Heart right ventricle (tissue), 16 donors: ENCODE measurements around the gene TRIM44. TPM values are rescaled to one million over a fixed set of nuclear protein-coding genes. Genes with fewer than 3 reads are reported as not detected.
"Not testable (repeated sequence)": the region's sequence is repeated elsewhere in the genome, so short reads cannot be mapped to it uniquely, and the experiment has no call there.

Experiments
- ATAC-seq, 8 donors: fragments of 200-7000 bp; cut with Tn5 transposase; one replicate each; pipeline ENCODE4 v1.9.1; 2020; ENCODE audit warnings: mild to moderate bottlenecking in 8 of 8, moderate library complexity in 8 of 8, moderate number of reproducible peaks in 1 of 8
- DNase-seq, 2 donors: peaks; one replicate each; pipeline ENCODE4 v3.0.0-alpha.2; 2020
- H3K27ac ChIP-seq, 10 donors: fragments of 200-600 bp; sonication (generic) in 2 of 10; one replicate each; pipeline versions ENCODE4 v1.5.0 to v1.8.0; 2020 to 2022; ENCODE audit warnings: mild to moderate bottlenecking in 3 of 10
- H3K27me3 ChIP-seq, 7 donors: fragments of 200-600 bp; one replicate each; pipeline ENCODE4 v1.8.0; 2021 to 2022; ENCODE audit warnings: mild to moderate bottlenecking in 2 of 7
- H3K36me3 ChIP-seq, 9 donors: fragments of 200-600 bp; sonication (generic) in 1 of 9; one replicate each; pipeline versions ENCODE4 v1.5.0 to v1.8.0; 2020 to 2022; ENCODE audit warnings: mild to moderate bottlenecking in 2 of 9
- H3K4me1 ChIP-seq, 9 donors: fragments of 200-600 bp; sonication (generic) in 1 of 9; one replicate each; pipeline versions ENCODE4 v1.5.0 to v1.8.0; 2020 to 2022; ENCODE audit warnings: mild to moderate bottlenecking in 4 of 9
- H3K4me3 ChIP-seq, 10 donors: fragments of 200-600 bp; sonication (generic) in 2 of 10; one replicate each; pipeline versions ENCODE4 v1.5.0 to v1.8.0; 2020 to 2022; ENCODE audit warnings: mild to moderate bottlenecking in 7 of 10, moderate library complexity in 2 of 10
- H3K9me3 ChIP-seq, 11 donors: fragments of 200-600 bp in 10 of 11; sonication (generic) in 2 of 11; one replicate each; pipeline versions ENCODE4 v1.5.0 to v1.8.0; 2013 to 2022; ENCODE audit warnings: mild to moderate bottlenecking in 2 of 11, control low read depth in 1 of 11, moderate library complexity in 1 of 11
- CTCF ChIP-seq, 9 donors: fragments of 200-600 bp; sonication (generic) in 2 of 9; IDR thresholded peaks; one replicate each; pipeline versions ENCODE4 v1.5.0 to v1.8.0; 2021 to 2022; ENCODE audit warnings: antibody characterized with exemption in 9 of 9, mild to moderate bottlenecking in 5 of 9, moderate library complexity in 1 of 9
- WGBS, 2 donors: extraction: QIAGEN DNeasy Blood & Tissue Kit; methylation state at CpG; one replicate each; pipeline ENCODE4 v1.1.7; 2013; ENCODE audit warnings: inconsistent platforms in 1 of 2; 5-methylcytosine and 5-hydroxymethylcytosine counted together
- intact Hi-C, 10 donors: fragments of 100-400 bp; cut with DNase I; formaldehyde crosslinking; loops; one replicate each; pipeline versions ENCODE4 v1.11.1 to v1.14.2; 2022
- polyA plus RNA-seq, 2 donors: library from polyadenylated mRNA; stranded (reverse); fragments of 200-250 nt; gene quantifications; one replicate each; pipeline ENCODE4 v1.2.3, GENCODE V29; 2013
- total RNA-seq, 10 donors: library from RNA; stranded (reverse); fragmentation: NEBNext Ultra II Directional in 3 of 10; extraction: Animal tissue kit (Norgen Biotek cat#: 25700) in 3 of 10; gene quantifications; one replicate each; pipeline versions ENCODE4 v1.2.1 to v1.2.4, GENCODE V29; 2021 to 2023
- donor health status: Arrhythmogenic right ventricular cardiomyopathy.
- donor health status: ischemic (EF 13 %, LVEDD 7.1; RV severe dilation, severe dysfunction).
- donor health status: healthy with polysubstance abuse.
- donor health status: DM: no; HTN: yes; CAD: no.
- donor health status: DM: no; HTN: no; CAD: no.
- donor health status: ischemic (EF 25% LVEDD 6.9; RV normal size, moderate dysfunction).
- donor health status: ischemic (EF 25% LVEDD 5.7; RV mildly dilated, moderate dysfunction).
- donor health status: healthy.
- donor health status: DM: yes; HTN: yes; CAD: no.
- donor health status: Ischemic cardiomyopathy.
- donor health status: ischemic (EF 35%, LVEDD 5.7; RV mildly dilated, moderate dysfunction).
- donor health status: nonischemic (EF 11% LVEDD 7.7; RV severe dilation, severe dysfunction).
- donor health status: DM: yes; HTN: yes; CAD: no.
- donor health status: PGD.
- donor health status: ischemic (EF 29% LVEDD 5.4; RV normal size, mild dysfunction).
- donor health status: nonischemic (EF 23%, LVEDD 6.1; RV moderate dilation, normal function).

Gene TRIM44
- total and polyA plus RNA-seq, 12 donors = 6.4 to 59.2 (median 44.5) TPM

- WGBS, 2 donors = 87 to 91% methylated on average over 3 of the region's 3 CpGs
- H3K4me3 ChIP-seq = no peak overlapping the region
- no peaks in the 10 kb centered on the region for H3K4me1 ChIP-seq
- H3K27ac ChIP-seq = no peak overlapping the region
- H3K27me3 ChIP-seq = no peaks in the 10 kb centered on the region
- no peak for TF ChIP-seq CTCF (IDR thresholded peaks at IDR 0.05)
- ATAC-seq (no peak), DNase-seq (no peak)
- peaks cover 0 to 8% (median 0%) of the 10 kb centered on the region in 11 donors for H3K9me3 ChIP-seq
- no peaks in the 10 kb centered on the region for H3K36me3 ChIP-seq
- intact Hi-C loops = loop anchor here in 1 of 10 donors (10.0 kb wide), 1 partner anchor 297 kb away; no protein-coding TSS in a partner anchor
Measured at GRCh38 chr11:35838071-35838470, 175.5 kb downstream of the TRIM44 start.

DNA sequence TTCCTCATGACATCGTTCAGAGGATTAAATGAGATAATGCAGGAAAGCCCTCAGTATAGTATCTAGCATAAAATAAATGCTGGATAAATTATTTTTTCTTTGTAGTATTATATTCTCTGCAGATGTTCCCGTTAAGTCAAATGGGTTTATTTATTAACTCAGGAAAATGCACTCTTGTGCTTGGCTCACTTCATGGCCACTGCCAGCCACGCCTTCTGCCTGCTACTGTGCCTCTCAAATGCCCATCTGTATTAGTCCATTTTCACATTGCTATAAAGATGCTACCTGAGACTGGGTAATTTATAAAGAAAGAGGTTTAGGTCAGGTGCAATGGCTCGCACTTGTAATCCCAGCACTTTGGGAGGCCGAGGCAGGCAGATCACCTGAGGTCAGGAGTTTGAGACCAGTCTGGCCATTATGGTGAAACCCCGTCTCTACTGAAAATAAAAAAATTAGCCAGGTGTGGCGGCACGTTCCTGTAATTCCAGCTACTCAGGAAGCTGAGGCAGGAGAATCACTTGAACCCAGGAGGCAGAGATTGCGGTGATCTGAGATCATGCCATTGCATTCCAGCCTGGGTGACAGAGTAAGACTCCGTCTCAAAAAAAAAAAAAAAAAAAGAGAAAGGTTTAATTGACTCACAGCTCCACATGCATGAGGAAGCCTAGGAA is 176.3 kb downstream of the TRIM44 start:
- H3K36me3 ChIP-seq, H3K4me1 ChIP-seq, DNase-seq, H3K27ac ChIP-seq, H3K4me3 ChIP-seq, H3K9me3 ChIP-seq, H3K27me3 ChIP-seq, ATAC-seq: not testable (repeated sequence)
- WGBS, 2 donors = 95 to 96% methylated on average over 10 of the region's 10 CpGs
- intact Hi-C loops = loop anchor here in 1 of 10 donors (10.0 kb wide), 1 partner anchor 296 kb away; no protein-coding TSS in a partner anchor

- ATAC-seq (no peak), DNase-seq (no peak)
- no peak for TF ChIP-seq CTCF (IDR thresholded peaks at IDR 0.05)
- Histone ChIP-seq H3K36me3 (no peaks in the 10 kb centered on the region), H3K4me3 (no peak overlapping the region), H3K27ac (no peak overlapping the region), H3K9me3 (peaks cover 0 to 8% (median 0%) of the 10 kb centered on the region in 11 donors), H3K4me1 (no peaks in the 10 kb centered on the region), H3K27me3 (no peaks in the 10 kb centered on the region)
- intact Hi-C loops = loop anchor here in 3 of 10 donors (10.0 kb wide), 3 partner anchors 65 to 295 kb away; no protein-coding TSS in a partner anchor
- WGBS, 2 donors = 84 to 92% methylated on average over 4 of the region's 4 CpGs
Measured at GRCh38 chr11:35839368-35840161, 177.0 kb downstream of the TRIM44 start.

DNA sequence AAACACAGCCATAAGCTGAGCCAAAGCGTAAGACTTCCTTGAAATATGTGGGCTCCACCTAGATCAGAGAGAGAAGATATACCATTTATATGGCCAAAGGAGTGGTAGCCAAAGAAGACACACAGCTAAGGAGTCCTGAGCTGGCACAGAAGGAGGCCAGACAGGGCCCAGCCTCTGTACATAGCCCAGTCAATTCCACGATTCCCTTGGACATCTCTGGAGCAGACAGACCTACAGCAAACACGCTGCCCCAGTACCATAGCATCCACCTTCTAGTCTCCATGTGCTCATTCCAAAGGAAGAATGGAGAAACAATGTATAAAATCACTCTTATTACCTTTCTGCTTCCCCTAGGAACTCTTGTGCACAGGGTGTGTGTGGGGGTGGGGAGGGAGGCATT is 179.2 kb downstream of the TRIM44 start:
- no peak for TF ChIP-seq CTCF (IDR thresholded peaks at IDR 0.05)
- peaks cover 0 to 8% (median 0%) of the 10 kb centered on the region in 11 donors for H3K9me3 ChIP-seq
- no peaks in the 10 kb centered on the region for H3K4me1 ChIP-seq
- H3K4me3 ChIP-seq = no peak overlapping the region
- ATAC-seq (no peak), DNase-seq (no peak)
- no peak overlapping the region for H3K27ac ChIP-seq
- no peaks in the 10 kb centered on the region for H3K36me3 ChIP-seq
- peaks cover 0 to 4% (median 0%) of the 10 kb centered on the region in 7 donors for H3K27me3 ChIP-seq
- WGBS, 2 donors = 97 to 98% methylated on average over 3 of the region's 3 CpGs
- intact Hi-C loops = loop anchor here in 2 of 10 donors (10.0 kb wide), 2 partner anchors 63 to 193 kb away; no protein-coding TSS in a partner anchor
